22Rv1 (cell line): ENCODE data around the gene PRPF38A.

Experiments used
- H3K27ac ChIP-seq: fragments of 450-650 bp; 2 replicates; pipeline ENCODE4 v1.5.1; 2017
- CTCF ChIP-seq: fragments of 450-650 bp; IDR thresholded peaks from 2 replicates; pipeline ENCODE4 v1.5.1; 2017; ENCODE audit warnings: mild to moderate bottlenecking
- ZFX ChIP-seq: fragments of 450-650 bp; IDR thresholded peaks from 2 replicates; pipeline ENCODE4 v1.6.1; 2017; ENCODE audit warnings: antibody characterized with exemption, borderline replicate concordance

The PRPF38A gene

GRCh38 chr1:52404116-52404974 lies at the start of gene PRPF38A, which contains the start of gene ORC1:
PRPF38A (plus strand) TSS chr1:52404602; CDS start chr1:52404750, 148 bp downstream.
ORC1 (minus strand) TSS chr1:52404423; CDS start chr1:52402223, 2,200 bp downstream.
- TF ChIP-seq ZFX, result no peak
- TF ChIP-seq CTCF, result peak; percentile 57
- H3K27ac ChIP-seq, result peak within 1 kb of the TSS; percentile 86

- H3K27ac ChIP-seq, result no peak overlapping the region
- TF ChIP-seq ZFX (no peak), CTCF (no peak)
Measured at GRCh38 chr1:52355436-52355835, 49.0 kb upstream of the PRPF38A start.

GRCh38 chr1:52355847-52356505 lies 48.4 kb upstream of the PRPF38A start:
- no peak overlapping the region for H3K27ac ChIP-seq
- TF ChIP-seq CTCF (no peak), ZFX (no peak)

- TF ChIP-seq CTCF (no peak), ZFX (no peak)
- H3K27ac ChIP-seq, result no peak overlapping the region
Measured at GRCh38 chr1:52356818-52357355, 47.5 kb upstream of the PRPF38A start.

- H3K27ac ChIP-seq, result no peak overlapping the region
- no peak for TF ChIP-seq CTCF
- TF ChIP-seq ZFX, result no peak
Measured at GRCh38 chr1:52357397-52357796, 47.0 kb upstream of the PRPF38A start.

GRCh38 chr1:52358851-52359497 lies 45.4 kb upstream of the PRPF38A start:
- no peak overlapping the region for H3K27ac ChIP-seq
- TF ChIP-seq ZFX, result no peak
